ENCODE data around the gene AP3S2.

- TF ChIP-seq CTCF (IDR thresholded peaks at IDR 0.05) (no peak), POLR2AphosphoS5 (IDR thresholded peaks at IDR 0.05; ENCODE audit: insufficient read depth in 1 of 2, low read depth in 1 of 2) (no peak)
Observed at GRCh38 chr15:89857673-89858072, 36.1 kb downstream of the AP3S2 start.

Data from vagina (tissue), 2 donors.